Anterior cingulate cortex (tissue), 58 donors: ENCODE data around the gene NKIRAS2.
"Not testable (repeated sequence)": the region's sequence is repeated elsewhere in the genome, so short reads cannot be mapped to it uniquely, and the experiment has no call there.

Experiments
- DNase-seq, 58 donors: peaks; one replicate each; lab custom pipeline; 2025; lab: John Stamatoyannopoulos, UW

The NKIRAS2 gene

DNA sequence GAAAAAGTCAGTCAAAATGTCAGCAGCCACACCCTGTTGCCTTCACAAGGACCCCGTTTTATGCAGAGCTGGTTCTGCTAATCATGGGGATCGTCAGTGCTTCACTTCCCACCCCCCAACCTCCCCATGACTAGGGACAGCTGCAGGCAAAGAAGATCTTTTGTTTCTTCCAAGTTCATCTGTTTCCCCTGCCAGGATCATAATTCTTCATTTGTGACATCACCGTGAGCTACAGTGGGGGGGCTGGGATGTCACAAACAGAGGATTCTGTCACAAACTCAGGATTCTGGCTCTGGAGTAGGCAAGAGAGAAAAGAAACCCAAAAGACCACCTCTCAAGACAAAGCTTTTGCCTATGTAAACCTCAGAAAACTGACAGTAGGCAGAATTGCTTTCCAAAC is 27.3 kb upstream of the NKIRAS2 start:
- peak in 42 of 58 donors; percentile 16 to 91 (median 63) for DNase-seq

DNA sequence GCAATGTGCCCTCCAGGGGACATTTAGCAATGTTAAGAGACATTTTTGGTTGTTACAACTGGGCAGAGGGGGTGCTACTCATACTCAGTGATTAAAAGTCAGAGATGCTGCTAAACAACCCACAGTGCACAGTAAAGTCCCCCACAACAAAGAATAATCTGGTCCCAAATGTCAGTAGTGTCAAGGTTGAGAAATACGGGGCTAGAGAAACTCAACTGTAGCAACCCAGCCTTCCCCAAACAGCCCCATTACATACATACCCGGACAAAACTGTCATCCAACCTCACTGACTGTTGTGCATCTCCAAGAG is 23.1 kb upstream of the NKIRAS2 start:
- DNase-seq, result no peak

DNA sequence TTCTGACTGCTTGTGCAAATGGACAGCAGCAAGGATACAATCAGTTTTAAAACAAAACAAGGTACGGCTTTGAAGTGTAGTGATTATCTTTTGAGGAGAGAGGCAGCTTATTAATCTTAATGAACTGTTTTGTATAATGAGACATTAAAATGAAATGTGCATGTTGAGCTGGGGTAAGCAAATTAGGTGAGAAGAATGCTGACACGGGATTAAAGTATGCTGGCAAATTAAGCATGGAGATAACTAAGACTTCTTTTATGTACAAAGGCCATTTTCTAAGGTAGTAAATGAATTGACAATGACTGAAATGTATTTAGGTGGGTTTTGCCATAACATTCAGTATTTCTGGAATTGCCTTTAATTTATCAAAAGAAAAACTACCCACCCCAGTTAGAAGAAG is 21.4 kb upstream of the NKIRAS2 start:
- no peak for DNase-seq

DNA sequence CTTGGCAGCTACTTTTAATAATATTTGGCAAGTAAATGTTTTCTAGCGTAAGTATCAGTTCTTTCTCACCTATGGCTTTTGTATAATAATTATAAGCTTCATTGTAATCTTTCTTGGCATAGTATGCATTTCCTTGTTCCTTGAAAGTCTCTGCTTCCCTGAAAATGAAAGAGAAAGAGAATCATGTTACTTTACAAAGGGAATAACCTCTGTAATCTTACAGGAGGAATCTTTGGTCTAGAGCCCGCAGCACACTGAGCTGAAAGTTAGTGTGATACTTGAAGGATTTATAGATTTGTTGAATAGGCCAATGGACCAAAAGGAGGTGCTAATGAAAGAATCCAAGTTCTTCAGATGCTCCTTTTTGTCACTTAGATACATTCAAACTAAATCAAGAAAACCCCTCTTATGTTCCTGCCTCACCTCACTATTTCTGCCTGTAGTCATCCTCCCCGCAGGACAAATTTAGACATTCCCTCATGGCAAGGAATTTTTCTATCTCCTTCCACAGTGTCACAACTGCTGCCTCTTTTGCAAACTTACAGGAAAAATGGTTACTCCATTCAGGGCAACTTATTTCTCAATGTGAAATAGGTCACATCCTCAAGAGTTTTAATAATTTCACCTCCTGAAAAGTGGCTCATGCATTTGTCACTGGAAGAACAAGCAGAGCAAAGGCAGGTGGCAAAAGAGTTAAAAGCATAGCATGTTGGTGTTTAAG is 19.3 kb upstream of the NKIRAS2 start:
- DNase-seq, result no peak

DNA sequence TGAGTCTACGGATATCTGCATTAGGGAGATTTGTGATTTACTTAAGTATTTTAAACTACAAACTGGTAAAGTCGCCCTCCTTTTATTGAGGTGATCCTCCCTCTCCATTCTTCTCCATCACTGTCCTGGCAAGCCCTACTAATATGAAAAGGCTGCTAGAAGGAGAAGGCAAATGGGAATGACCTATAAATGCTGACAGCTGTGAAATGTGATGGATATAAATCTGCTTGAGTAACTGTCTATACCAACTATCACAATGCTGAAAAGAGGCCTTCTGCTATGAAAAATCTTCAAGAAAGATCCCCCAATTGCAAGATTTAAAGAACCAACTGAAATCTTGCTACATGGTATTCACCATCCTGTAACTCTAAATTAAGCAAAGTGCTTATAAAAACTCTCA is 18.2 kb upstream of the NKIRAS2 start:
- DNase-seq, result no peak

DNA sequence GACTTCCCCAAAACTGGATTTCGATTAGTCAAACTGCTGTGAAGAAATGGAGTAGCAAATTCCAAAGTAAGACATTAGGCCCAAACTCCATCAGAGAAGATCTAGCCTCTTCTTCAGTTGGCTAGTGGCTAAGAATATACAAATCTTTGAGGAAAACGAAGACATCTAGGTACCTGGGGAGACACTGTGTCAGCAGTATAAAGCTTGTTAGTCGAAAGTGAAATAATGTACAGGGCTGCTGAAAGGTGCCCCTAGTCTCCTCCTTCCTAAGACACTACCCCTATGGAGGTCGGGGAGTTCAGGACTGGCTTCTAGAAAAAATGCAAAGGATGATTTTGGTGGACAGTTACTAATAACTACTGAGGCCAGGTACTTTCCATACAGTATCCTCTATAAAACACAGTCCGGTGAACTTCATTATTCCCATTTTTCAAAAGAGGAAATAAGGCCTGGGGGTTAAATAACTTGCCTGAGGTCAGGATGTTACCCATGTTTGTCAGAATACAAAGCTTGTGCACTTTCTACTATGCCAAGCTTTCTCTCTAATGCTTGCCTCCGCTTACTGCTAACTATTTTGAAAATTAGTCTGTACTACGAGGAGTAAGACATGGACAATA is 17.6 kb upstream of the NKIRAS2 start:
- DNase-seq, result no peak

DNA sequence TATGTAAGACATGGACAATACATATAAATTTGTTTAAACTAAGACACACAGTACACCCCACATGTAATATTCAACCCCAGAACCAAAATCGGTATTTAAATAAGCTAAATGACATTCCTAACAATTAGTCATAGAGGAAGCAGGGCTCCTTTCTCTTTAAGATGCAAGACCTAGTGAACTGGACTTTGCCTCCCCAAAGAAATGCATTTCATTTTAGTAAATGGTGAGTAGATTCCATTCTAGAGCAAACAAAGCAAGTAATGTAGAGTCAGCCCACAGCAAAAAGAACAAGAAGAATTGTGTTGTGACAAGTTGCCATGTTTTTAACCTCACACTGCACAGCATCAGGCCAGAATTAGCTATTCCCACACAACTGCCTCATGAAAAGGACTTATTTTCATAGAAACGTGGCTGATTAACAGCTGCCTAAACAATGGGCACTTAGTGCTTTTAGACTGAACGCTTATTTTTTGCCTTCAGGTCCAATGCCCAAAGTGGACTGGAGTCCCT is 17.0 kb upstream of the NKIRAS2 start:
- peak in 5 of 58 donors; percentile 24 to 63 (median 36) for DNase-seq

DNA sequence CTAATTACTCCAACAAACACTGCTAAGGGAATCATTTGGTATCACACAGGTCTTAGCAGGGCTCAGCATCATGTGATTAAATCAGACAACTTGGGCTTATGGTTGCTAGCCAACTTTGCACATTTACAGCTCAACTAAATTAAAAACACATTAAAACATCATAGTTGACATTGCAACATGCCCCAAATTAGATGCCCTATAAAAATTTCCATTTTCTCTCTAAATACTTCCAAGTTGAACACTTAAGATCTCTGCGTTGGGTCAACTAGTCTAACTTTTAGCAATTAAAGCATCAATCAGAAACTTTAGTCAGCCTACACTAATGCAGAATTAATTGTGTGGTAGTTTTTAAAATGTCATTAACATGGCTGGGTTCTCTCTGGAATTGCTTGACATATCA is 14.7 kb upstream of the NKIRAS2 start:
- no peak for DNase-seq

DNA sequence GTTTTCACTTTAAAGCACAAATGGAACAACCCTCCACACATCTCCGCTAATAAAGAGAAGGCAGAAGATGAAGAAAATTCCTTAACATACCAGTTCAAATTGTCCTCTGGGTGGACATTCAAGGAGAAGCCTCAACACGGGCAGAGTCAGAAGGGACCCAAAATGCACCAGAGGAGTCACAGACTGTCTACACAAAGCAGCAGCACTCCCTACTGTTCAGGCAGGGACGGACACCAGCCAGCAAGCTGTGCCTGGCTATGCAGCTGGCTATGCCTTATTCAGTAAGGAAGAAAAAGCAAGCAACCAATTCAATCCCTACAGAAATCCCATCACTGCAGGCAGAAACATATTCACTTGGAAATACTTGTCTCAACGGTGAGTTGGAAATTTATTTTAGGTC is 10.7 kb upstream of the NKIRAS2 start:
- DNase-seq, result peak in 47 of 58 donors; percentile 2 to 85 (median 43)

DNA sequence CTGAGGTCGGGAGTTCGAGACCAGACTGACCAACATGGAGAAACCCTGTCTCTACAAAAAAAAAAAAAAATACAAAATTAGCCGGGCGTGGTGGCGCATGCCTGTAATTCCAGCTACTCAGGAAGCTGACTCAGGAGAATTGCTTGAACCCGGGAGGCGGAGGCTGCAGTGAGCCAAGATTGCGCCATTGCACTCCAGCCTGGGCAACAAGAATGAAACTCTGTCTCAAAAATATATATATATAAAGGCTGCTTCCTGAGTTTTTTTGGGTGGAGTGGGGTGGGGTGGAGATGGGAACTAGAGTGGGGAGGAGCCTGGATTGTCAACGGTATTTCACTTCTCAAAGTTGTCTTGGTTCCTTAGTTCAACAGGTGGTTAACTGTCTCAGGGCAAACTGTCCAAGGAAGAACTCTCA is 9.6 kb upstream of the NKIRAS2 start:
- not testable (repeated sequence) for DNase-seq

DNA sequence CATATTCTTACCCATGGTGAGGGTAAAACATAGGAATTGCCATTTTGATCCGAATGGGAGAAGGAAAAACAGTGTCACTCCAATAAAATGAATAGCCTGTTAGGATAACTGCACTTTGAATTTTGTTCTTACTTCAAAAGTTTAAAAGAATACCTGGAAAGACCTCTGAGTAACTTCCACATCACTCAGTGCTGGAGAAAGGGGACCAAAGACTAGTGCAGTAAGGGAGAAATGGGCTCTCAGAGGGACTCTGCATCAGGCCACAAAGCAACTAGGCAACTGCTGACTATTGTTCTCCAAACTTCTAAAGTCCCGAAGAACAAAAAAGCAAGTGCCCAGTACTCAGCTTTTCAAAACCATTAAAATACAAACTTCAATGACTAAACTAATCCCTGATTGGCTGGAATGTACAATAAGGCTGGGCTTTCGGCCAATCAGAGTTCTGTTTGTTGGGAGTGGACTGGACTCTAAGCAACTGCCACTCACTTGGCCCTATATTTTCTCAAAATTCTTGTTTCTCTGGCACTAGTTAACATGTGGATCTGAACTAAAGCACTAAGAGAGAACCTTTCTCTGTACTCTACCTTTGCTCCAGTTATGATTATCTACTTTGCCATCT is 8.9 kb upstream of the NKIRAS2 start:
- peak in 1 of 58 donors; percentile 27 for DNase-seq

DNA sequence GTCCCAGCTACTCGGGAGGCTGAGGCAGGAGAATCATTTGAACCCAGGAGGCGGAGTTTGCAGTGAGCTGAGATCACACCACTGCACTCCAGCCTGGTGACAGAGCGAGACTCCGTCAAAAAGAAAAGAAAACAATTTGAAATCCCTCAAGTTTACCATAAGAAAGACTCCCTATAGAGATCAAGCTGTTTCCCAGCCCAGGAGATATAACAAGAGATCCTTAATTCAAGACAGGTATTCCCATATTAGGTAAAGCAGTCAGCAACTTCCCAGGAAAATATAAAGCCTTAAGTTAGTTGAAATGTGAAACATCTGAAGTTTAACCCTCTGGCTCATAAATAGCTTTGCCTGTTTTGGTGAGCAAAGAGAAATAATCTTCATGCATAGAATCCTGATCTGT is 7.5 kb upstream of the NKIRAS2 start:
- not testable (repeated sequence) for DNase-seq

DNA sequence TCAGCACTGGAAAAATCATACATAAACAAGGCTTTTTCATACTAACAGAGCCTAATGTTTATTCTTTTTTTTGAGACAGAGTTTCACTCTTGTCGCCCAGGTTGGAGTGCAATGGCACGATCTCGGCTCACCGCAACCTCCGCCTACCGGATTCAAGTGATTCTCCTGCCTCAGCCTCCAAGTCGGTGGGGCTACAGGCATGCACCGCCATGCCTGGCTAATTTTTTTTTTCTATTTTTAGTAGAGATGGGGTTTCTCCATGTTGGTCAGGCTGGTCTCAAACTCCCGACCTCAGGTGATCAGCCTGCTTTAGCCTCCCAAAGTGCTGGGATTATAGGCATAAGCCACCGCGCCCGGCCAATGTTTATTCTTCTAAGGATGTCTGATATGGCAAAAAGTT is 6.2 kb upstream of the NKIRAS2 start:
- not testable (repeated sequence) for DNase-seq

DNA sequence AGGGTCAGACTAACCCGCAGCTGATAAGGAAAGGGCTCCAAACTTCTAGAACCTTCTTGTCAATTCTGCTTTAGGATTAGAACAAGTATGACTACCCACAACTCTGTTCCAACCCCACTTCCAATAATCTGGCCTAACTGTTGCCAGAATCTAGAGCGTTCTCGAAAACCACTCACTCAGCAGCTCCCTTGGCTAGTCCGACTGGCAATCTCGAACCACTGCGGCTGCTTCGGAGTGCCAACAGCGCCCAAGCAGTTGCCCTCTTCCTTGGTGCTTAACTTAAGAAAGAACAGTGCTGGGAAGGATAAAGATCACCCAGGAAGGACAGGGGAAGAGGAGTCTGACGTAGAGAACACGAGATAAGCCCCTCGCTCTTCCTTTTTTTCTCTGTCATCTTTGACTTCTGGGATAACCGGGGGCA is 3.5 kb upstream of the NKIRAS2 start:
- peak in 13 of 58 donors; percentile 7 to 49 (median 26) for DNase-seq

DNA sequence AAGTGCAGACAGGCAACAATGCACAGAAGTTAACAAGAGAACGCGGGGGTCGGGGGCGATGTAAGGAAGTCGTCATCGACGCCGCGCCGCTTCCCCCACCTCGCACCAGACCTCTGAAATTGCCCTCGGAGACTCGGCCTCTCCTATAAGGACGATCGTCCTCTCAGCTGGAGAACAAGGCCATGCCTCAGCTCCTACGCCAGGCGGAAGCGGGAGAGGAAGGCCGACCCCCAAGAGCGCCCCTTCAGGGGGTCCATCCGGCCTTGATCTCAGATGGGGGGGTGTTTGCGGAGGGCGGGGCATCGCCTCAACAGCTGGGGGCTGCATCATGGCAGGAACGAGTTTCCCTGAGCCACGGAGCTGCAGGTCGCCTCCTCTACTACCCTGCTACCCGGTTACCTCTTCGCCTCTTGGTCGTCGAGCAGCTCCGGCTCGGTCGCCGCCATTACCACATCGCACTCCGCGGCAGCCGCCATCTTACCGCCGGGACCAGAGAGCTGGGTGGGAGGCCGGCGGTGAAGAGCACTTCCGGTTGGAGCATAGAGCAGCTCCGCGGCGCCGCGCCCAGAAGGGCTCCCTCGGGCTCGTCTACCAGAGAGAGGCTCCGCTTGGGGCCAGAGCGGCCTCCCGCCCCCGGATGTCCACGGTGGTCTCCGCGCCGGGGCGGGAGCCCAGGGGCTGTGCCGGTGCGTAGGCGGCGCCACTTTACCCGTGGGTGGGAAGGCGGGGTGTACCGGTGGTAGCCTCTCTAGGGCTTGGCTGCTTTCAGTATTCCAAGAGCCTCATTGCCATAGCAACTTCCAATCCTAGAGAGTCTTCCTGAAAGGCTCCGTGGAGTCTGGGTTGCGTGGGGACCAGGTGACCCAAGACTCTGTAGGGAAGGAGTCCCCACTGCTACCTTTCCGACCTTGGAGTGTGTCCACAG is 2.7 kb upstream of the NKIRAS2 start, which contains the start of gene DNAJC7:
TSS of gene DNAJC7 (minus strand) at position 499 of the 925 bp plus-strand sequence. CDS start at position 476, 23 bp downstream.
- peak; percentile 69 to 98 (median 89) for DNase-seq

DNA sequence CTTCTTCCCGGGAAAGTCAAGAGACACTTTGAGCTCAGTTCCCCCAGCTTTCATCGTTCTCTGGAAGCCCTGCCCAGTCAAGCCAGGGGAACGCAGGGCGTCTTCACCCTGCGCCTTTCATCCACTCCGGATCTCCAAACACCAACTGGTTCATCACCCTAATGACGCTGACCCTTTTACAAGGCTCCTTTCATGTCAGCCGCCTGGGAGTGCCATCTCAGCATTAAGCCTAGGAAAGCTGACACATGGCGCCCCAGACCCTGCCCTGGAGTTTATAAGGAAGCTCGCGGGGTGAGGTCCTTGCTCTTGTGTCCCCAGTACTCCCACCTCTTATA is 2.1 kb upstream of the NKIRAS2 start:
- DNase-seq, result no peak

DNA sequence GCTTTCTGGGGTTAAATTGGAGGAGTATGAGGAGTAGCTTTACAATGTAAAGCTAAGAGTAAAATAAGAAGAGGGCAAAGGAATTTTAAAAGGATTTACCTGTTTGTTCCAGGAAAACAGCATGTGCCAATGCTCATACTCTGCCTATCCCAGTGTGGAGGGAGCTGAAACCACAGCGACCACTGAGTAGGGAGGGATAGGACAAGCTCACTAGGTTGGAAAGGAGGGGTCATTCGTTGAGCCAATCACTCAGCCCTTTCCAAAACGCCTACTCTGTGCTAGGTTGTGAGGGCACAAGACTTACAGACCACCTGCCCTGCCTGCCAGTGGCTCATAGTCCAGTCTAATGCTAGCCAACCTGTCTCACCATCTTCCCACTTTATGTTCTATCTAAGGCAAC is 1.6 kb upstream of the NKIRAS2 start:
- no peak for DNase-seq

DNA sequence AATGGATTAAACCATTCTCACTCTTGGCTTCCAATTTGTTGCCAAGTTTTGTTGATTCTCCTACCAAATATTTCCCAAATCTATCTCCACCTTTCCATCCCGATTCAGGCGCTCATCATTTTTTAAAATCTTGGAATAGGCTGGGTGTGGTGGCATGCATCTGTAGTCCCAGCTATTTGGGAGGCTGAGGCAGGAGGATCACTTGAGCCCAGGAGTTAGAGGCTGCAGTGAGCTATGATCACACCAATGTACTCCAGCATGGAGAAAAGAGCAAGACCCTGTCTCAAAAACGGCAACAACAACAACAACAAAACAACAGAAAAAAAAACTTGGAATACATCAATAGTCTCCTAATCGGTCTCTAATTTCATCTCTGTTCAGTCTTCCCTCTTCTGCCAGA is 902 bp upstream of the NKIRAS2 start:
- DNase-seq, result no peak

DNA sequence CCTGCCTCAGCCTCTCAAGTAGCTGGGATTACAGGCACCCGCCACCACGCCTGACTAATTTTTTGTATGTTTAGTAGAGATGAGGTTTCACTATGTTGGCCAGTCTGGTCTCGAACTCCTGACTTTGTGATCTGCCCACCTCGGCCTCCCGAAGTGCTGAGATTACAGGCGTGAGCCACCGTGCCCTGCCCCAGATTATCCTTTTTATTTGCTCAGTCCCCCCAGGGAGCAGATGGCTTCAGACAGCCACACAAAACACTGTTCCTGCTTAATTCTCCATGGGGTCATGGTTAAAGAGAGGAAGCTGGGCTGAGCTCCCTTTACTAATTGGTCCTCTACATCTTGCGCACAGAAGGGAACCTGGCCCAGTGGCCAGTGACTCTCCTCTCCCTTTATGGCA is 955 bp downstream of the NKIRAS2 start:
- not testable (repeated sequence) for DNase-seq

DNA sequence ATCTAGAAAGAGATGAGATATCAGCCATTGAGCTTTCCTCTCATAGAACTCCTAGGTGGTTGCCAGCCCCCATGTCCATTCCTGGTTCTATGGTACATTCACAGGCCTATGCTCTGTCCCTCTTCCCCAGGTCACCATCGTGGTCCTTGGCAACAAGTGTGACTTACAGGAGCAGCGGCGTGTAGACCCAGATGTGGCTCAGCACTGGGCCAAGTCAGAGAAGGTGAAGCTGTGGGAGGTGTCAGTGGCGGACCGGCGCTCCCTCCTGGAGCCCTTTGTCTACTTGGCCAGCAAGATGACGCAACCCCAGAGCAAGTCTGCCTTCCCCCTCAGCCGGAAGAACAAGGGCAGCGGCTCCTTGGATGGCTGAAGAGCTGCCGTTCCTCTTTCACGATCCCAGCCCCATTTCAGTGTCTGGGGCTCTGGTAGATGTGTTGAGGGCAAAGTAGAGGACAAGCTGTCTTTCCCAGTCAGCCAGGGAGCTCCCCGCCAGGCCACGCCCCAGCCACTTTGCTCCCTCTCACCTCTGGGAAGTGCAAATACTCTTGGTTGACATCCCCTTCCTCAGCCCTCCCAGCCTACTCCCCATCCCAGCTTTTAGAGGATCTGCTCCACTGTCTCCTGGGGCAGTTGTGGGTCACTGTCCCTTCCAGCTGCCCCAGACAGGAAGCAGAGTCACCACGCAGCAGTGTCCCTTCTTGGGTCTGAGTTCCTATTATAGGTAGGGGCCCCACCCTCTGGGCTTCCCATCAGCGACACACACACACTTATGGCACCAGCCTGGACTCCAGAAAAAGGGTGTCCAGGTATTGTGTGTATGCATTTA is 3.8 kb downstream of the NKIRAS2 start:
- peak in 5 of 58 donors; percentile 1 to 13 (median 12) for DNase-seq
